WTC11 (cell line): ENCODE data around the gene STK32C. TPM values are rescaled to one million over a fixed set of nuclear protein-coding genes. Genes with fewer than 3 reads are reported as not detected.

Experiments used
- ATAC-seq: fragments of 200-7000 bp; cut with Tn5 transposase; 2 replicates; pipeline ENCODE4 v1.10.0; 2021; ENCODE audit warnings: mild to moderate bottlenecking, moderate library complexity
- CTCF ChIA-PET: fragments of 300-600 bp; sonication (Branson Sonifier 250); formaldehyde crosslinking; loops from one replicate; lab custom pipeline; 2021; ENCODE audit warnings: antibody characterized with exemption; lab: Charles Lee
- POLR2A ChIA-PET: fragments of 350-600 bp; sonication (Branson Sonifier 250); formaldehyde crosslinking; loops from one replicate; lab custom pipeline; 2021; ENCODE audit warnings: antibody characterized with exemption; lab: Charles Lee
- DNase-seq: peaks from one replicate; pipeline ENCODE4 v3.0.0; 2021; ENCODE audit warnings: low spot score
- H3K27ac Mint-ChIP-seq: 2 replicates; pipeline ENCODE4 v1.8.0; 2021; ENCODE audit warnings: mixed read lengths
- H3K27me3 Mint-ChIP-seq: 2 replicates; pipeline ENCODE4 v1.8.0; 2021; ENCODE audit warnings: low read depth, mild to moderate bottlenecking, moderate library complexity, mixed read lengths
- H3K36me3 Mint-ChIP-seq: 2 replicates; pipeline ENCODE4 v1.8.0; 2021; ENCODE audit warnings: mixed read lengths
- H3K4me1 Mint-ChIP-seq: 2 replicates; pipeline ENCODE4 v1.8.0; 2022; ENCODE audit warnings: mixed read lengths
- H3K4me3 Mint-ChIP-seq: 2 replicates; pipeline ENCODE4 v1.8.0; 2021; ENCODE audit warnings: mild to moderate bottlenecking, moderate library complexity, mixed read lengths
- H3K9me3 Mint-ChIP-seq: 2 replicates; pipeline ENCODE4 v1.8.0; 2021; ENCODE audit warnings: mixed read lengths
- ATF1 ChIP-seq: sonication (generic); formaldehyde crosslinking; IDR thresholded peaks from 2 replicates; pipeline ENCODE4 v1.8.1; 2023; ENCODE audit warnings: mild to moderate bottlenecking, moderate library complexity, missing genetic modification reagents
- CREB1 ChIP-seq: sonication (generic); formaldehyde crosslinking; IDR thresholded peaks from 2 replicates; pipeline ENCODE4 v1.8.0; 2023; ENCODE audit warnings: mild to moderate bottlenecking, missing genetic modification reagents
- EMX1 ChIP-seq: fragments of 250-450 bp; sonication (Bioruptor Pico); IDR thresholded peaks from 2 replicates; pipeline ENCODE4 v1.8.0; 2021; ENCODE audit warnings: mild to moderate bottlenecking
- ESRRA ChIP-seq: sonication (generic); formaldehyde crosslinking; IDR thresholded peaks from 2 replicates; pipeline ENCODE4 v1.8.1; 2022; ENCODE audit warnings: mild to moderate bottlenecking, missing genetic modification reagents, borderline replicate concordance
- HMGA2 ChIP-seq: fragments of 250-450 bp; sonication (Bioruptor Pico); IDR thresholded peaks from 2 replicates; pipeline ENCODE4 v1.4.0; 2021; ENCODE audit warnings: mild to moderate bottlenecking, moderate library complexity
- JUN ChIP-seq: sonication (generic); formaldehyde crosslinking; IDR thresholded peaks from 2 replicates; pipeline ENCODE4 v1.8.0; 2023; ENCODE audit warnings: mild to moderate bottlenecking, missing genetic modification reagents
- KAT7 ChIP-seq: sonication (generic); formaldehyde crosslinking; IDR thresholded peaks from 2 replicates; pipeline ENCODE4 v1.8.1; 2023; ENCODE audit warnings: missing genetic modification reagents, mild to moderate bottlenecking, borderline replicate concordance
- MYBL2 ChIP-seq: sonication (generic); formaldehyde crosslinking; IDR thresholded peaks from 2 replicates; pipeline ENCODE4 v1.8.1; 2023; ENCODE audit warnings: mild to moderate bottlenecking, moderate library complexity, missing genetic modification reagents
- NFATC4 ChIP-seq: fragments of 250-450 bp; sonication (Bioruptor Pico); IDR thresholded peaks from 2 replicates; pipeline ENCODE4 v1.9.0; 2021; ENCODE audit warnings: mild to moderate bottlenecking
- NR2C2 ChIP-seq: sonication (generic); formaldehyde crosslinking; IDR thresholded peaks from 2 replicates; pipeline ENCODE4 v1.8.0; 2022; ENCODE audit warnings: mild to moderate bottlenecking, missing genetic modification reagents
- NR3C1 ChIP-seq: sonication (generic); formaldehyde crosslinking; conservative IDR thresholded peaks from 2 replicates; pipeline ENCODE4 v1.8.1; 2023; ENCODE audit warnings: low read depth, mild to moderate bottlenecking, missing genetic modification reagents
- SMAD3 ChIP-seq: sonication (generic); formaldehyde crosslinking; IDR thresholded peaks from 2 replicates; pipeline ENCODE4 v1.8.0; 2022; ENCODE audit warnings: missing genetic modification reagents, mild to moderate bottlenecking, borderline replicate concordance
- SMAD4 ChIP-seq: sonication (generic); formaldehyde crosslinking; IDR thresholded peaks from 2 replicates; pipeline ENCODE4 v1.8.0; 2022; ENCODE audit warnings: mild to moderate bottlenecking, missing genetic modification reagents
- TEAD4 ChIP-seq: sonication (generic); formaldehyde crosslinking; IDR thresholded peaks from 2 replicates; pipeline ENCODE4 v1.8.0; 2022; ENCODE audit warnings: mild to moderate bottlenecking, missing genetic modification reagents
- TP53 ChIP-seq: sonication (generic); formaldehyde crosslinking; IDR thresholded peaks from 2 replicates; pipeline ENCODE4 v1.8.1; 2023; ENCODE audit warnings: mild to moderate bottlenecking, missing genetic modification reagents
- ZBTB21 ChIP-seq: sonication (generic); formaldehyde crosslinking; IDR thresholded peaks from 2 replicates; pipeline ENCODE4 v1.8.1; 2023; ENCODE audit warnings: mild to moderate bottlenecking, missing genetic modification reagents, borderline replicate concordance
- ZNF138 ChIP-seq: sonication (generic); formaldehyde crosslinking; conservative IDR thresholded peaks from 2 replicates; pipeline ENCODE4 v1.8.1; 2022; ENCODE audit warnings: mild to moderate bottlenecking, moderate library complexity, missing genetic modification reagents
- ZNF232 ChIP-seq: sonication (generic); formaldehyde crosslinking; IDR thresholded peaks from 2 replicates; pipeline ENCODE4 v1.8.0; 2022; ENCODE audit warnings: mild to moderate bottlenecking, missing genetic modification reagents
- ZNF317 ChIP-seq: sonication (generic); formaldehyde crosslinking; IDR thresholded peaks from 2 replicates; pipeline ENCODE4 v1.8.1; 2023; ENCODE audit warnings: low read depth, mild to moderate bottlenecking, moderate library complexity, missing genetic modification reagents, borderline replicate concordance
- ZNF396 ChIP-seq: fragments of 250-450 bp; sonication (Bioruptor Pico); IDR thresholded peaks from 2 replicates; pipeline ENCODE4 v1.8.0; 2021; ENCODE audit warnings: mild to moderate bottlenecking, moderate library complexity, borderline replicate concordance
- total RNA-seq: library from RNA; stranded (reverse); gene quantifications from 3 replicates; pipeline ENCODE4 v1.2.3, GENCODE V29; 2021
- TF ChIP-seq, protein P1 (sequence below): sonication (generic); formaldehyde crosslinking; IDR thresholded peaks from 2 replicates; pipeline ENCODE4 v1.8.1; 2023; ENCODE audit warnings: mild to moderate bottlenecking, missing genetic modification reagents, moderate library complexity
- TF ChIP-seq, protein P2 (sequence below): fragments of 250-450 bp; sonication (Bioruptor Pico); IDR thresholded peaks from 2 replicates; pipeline ENCODE4 v1.9.0; 2021; ENCODE audit warnings: mild to moderate bottlenecking
- TF ChIP-seq, protein P3 (sequence below): sonication (generic); formaldehyde crosslinking; IDR thresholded peaks from 2 replicates; pipeline ENCODE4 v1.8.1; 2023; ENCODE audit warnings: mild to moderate bottlenecking, missing genetic modification reagents, moderate library complexity
- TF ChIP-seq, protein P4 (sequence below): fragments of 250-450 bp; sonication (Bioruptor Pico); IDR thresholded peaks from 2 replicates; pipeline ENCODE4 v1.9.0; 2021; ENCODE audit warnings: moderate library complexity, mild to moderate bottlenecking, inconsistent platforms, borderline replicate concordance
- TF ChIP-seq, protein P5 (sequence below): fragments of 250-450 bp; sonication (Bioruptor Pico); conservative IDR thresholded peaks from 2 replicates; pipeline ENCODE4 v1.9.0; 2021; ENCODE audit warnings: mild to moderate bottlenecking

STK32C gene
- total RNA-seq, 1 experiment from 2014 or later = 20.7 TPM

DNA sequence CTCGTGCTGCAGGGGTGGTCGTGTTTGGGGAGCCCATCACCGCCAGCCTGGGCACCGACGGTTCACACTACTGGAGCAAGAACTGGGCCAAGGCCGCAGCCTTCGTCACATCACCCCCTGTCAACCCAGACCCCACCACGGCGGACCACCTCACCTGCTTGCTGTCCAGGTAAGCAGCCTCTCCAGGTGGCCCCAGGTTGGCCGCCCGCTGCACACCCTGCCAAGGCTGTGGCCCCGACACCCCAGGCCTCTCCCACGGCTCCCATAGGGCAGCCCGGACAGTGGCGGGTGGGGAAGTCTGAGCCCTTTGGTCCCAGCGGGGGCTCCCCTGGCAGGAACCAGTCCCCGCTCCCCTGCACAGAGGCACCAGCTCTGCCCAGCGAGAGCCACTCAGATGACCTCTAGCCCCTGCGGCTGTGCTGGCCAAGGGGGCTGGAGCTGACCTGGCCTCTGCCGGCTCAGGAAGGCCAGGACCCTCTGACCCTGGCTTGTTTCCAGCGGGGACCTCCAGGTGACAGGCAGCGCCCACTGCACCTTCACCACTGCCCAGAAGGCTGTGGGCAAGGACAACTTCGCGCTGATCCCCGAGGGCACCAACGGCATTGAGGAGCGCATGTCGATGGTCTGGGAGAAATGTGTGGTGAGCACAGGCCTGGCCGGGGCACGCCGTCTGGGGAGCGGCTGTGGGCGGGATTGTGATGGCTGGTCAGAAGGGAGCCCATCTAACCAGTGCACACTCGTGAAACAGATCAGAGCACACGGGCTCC is 107.2 kb downstream of the STK32C start:
- no peaks in the 10 kb centered on the region for H3K27me3 Mint-ChIP-seq
- TF ChIP-seq ZNF317 (CRISPR knock-in tag) (no peak), KAT7 (no peak), TEAD4 (CRISPR knock-in tag) (no peak), ZNF232 (CRISPR knock-in tag) (no peak), MYBL2 (no peak), ZBTB21 (CRISPR knock-in tag) (no peak), HMGA2 (CRISPR knock-in tag) (no peak), NR2C2 (CRISPR knock-in tag) (no peak), ESRRA (CRISPR knock-in tag) (no peak), JUN (no peak), ZNF138 (CRISPR knock-in tag) (no peak), NR3C1 (CRISPR knock-in tag) (no peak), EMX1 (CRISPR knock-in tag) (no peak), SMAD4 (CRISPR knock-in tag) (no peak)
- TF ChIP-seq, protein P1, sequence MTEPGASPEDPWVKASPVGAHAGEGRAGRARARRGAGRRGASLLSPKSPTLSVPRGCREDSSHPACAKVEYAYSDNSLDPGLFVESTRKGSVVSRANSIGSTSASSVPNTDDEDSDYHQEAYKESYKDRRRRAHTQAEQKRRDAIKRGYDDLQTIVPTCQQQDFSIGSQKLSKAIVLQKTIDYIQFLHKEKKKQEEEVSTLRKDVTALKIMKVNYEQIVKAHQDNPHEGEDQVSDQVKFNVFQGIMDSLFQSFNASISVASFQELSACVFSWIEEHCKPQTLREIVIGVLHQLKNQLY (CRISPR knock-in tag) = no peak
- TF ChIP-seq, protein P2, sequence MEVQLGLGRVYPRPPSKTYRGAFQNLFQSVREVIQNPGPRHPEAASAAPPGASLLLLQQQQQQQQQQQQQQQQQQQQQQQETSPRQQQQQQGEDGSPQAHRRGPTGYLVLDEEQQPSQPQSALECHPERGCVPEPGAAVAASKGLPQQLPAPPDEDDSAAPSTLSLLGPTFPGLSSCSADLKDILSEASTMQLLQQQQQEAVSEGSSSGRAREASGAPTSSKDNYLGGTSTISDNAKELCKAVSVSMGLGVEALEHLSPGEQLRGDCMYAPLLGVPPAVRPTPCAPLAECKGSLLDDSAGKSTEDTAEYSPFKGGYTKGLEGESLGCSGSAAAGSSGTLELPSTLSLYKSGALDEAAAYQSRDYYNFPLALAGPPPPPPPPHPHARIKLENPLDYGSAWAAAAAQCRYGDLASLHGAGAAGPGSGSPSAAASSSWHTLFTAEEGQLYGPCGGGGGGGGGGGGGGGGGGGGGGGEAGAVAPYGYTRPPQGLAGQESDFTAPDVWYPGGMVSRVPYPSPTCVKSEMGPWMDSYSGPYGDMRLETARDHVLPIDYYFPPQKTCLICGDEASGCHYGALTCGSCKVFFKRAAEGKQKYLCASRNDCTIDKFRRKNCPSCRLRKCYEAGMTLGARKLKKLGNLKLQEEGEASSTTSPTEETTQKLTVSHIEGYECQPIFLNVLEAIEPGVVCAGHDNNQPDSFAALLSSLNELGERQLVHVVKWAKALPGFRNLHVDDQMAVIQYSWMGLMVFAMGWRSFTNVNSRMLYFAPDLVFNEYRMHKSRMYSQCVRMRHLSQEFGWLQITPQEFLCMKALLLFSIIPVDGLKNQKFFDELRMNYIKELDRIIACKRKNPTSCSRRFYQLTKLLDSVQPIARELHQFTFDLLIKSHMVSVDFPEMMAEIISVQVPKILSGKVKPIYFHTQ (CRISPR knock-in tag) = no peak
- TF ChIP-seq, protein P3, sequence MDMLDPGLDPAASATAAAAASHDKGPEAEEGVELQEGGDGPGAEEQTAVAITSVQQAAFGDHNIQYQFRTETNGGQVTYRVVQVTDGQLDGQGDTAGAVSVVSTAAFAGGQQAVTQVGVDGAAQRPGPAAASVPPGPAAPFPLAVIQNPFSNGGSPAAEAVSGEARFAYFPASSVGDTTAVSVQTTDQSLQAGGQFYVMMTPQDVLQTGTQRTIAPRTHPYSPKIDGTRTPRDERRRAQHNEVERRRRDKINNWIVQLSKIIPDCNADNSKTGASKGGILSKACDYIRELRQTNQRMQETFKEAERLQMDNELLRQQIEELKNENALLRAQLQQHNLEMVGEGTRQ (CRISPR knock-in tag) = no peak
- TF ChIP-seq, protein P4, sequence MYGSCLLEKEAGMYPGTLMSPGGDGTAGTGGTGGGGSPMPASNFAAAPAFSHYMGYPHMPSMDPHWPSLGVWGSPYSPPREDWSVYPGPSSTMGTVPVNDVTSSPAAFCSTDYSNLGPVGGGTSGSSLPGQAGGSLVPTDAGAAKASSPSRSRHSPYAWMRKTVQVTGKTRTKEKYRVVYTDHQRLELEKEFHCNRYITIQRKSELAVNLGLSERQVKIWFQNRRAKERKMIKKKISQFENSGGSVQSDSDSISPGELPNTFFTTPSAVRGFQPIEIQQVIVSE (CRISPR knock-in tag) = no peak
- TF ChIP-seq, protein P5, sequence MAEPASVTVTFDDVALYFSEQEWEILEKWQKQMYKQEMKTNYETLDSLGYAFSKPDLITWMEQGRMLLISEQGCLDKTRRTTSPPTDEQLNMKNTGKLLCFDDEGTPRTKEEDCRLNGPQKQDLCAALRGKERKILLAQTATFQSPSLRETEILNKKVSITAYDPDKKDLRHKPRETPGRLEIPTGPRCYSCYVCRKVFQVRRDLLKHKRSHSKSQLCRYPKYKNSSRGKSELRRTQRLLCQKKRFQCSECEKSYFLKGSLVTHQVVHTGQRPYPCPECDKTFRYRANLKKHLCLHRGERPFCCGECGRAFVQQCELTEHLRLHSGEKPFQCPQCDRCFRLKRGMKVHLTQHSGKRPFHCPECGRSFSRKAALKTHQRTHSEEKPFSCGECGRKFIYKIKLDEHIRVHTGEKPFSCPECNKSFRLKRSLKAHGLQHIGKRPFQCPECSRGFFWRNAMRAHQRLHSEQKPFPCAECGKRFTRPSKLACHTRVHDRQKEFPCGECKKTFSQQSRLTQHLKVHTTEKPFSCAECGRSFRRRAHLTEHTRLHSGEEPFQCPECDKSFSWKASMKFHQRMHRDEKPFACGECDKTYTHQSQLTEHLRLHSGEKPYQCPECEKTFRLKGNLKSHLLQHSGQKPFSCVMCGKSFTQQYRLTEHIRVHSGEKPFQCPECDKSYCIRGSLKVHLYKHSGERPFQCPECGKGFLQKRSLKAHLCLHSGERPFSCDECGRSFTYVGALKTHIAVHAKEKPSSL (CRISPR knock-in tag) = no peak
- H3K9me3 Mint-ChIP-seq = no peaks in the 10 kb centered on the region
- no peak overlapping the region for H3K4me3 Mint-ChIP-seq
- no peak overlapping the region for H3K27ac Mint-ChIP-seq
- H3K36me3 Mint-ChIP-seq = no peaks in the 10 kb centered on the region
- ATAC-seq (no peak), DNase-seq (no peak)
- ChIA-PET POLR2A (no interaction called here), CTCF (no interaction called here)
- H3K4me1 Mint-ChIP-seq = no peaks in the 10 kb centered on the region

DNA sequence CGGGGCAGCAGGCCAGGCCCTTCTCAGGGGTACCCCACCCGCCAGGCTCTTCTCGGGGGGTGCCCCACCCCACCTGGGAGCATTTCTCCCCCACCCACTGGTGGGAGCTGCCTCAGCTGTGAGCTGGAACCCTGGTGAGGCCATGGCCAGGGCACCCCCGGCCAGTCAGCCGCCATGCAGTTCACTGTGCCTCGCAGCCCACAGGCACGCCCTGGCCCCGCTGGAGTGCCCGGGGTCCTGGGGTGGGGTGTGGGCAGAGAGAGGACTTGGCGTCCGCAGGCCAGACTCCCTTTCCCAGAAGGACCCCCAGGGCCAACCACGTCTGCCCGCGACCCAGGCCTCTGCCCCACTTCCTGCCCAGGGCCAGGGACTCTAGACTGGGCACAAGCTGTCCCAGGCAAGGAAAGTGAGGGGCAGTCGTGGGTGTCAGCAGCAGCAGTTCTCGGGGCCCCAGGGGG is 107.9 kb downstream of the STK32C start:
- H3K27me3 Mint-ChIP-seq = no peaks in the 10 kb centered on the region
- no peak for TF ChIP-seq SMAD3 (CRISPR knock-in tag)
- no peak for TF ChIP-seq CREB1 (CRISPR knock-in tag)
- no peak for TF ChIP-seq EMX1 (CRISPR knock-in tag)
- TF ChIP-seq ATF1 = no peak
- TF ChIP-seq, protein P1 (CRISPR knock-in tag) = no peak
- TF ChIP-seq ZNF396 (CRISPR knock-in tag) = no peak
- no peak for TF ChIP-seq NR3C1 (CRISPR knock-in tag)
- TF ChIP-seq NFATC4 (CRISPR knock-in tag) = no peak
- TF ChIP-seq TP53 (CRISPR knock-in tag) = no peak
- H3K4me3 Mint-ChIP-seq = no peak overlapping the region
- H3K4me1 Mint-ChIP-seq = no peaks in the 10 kb centered on the region
- ChIA-PET CTCF (no interaction called here), POLR2A (no interaction called here)
- ATAC-seq (no peak), DNase-seq (no peak)
- H3K9me3 Mint-ChIP-seq = no peaks in the 10 kb centered on the region
- no peaks in the 10 kb centered on the region for H3K36me3 Mint-ChIP-seq
- H3K27ac Mint-ChIP-seq = no peak overlapping the region
